SK-N-SH (cell line): ENCODE data around the gene DCAKD. TPM values are rescaled to one million over a fixed set of nuclear protein-coding genes. Genes with fewer than 3 reads are reported as not detected.

Source experiments
- CTCF ChIA-PET: fragments of 300-600, 350-600 bp; formaldehyde crosslinking; extraction: SDS; loops from one replicate; lab custom pipeline; 2021; lab: Yijun Ruan, JAX
- POLR2A ChIA-PET: fragments of 350-600 bp; sonication (Branson Sonifier 250); formaldehyde crosslinking; extraction: SDS; loops from one replicate; lab custom pipeline; 2020; ENCODE audit warnings: antibody characterized with exemption, inconsistent platforms; lab: Yijun Ruan, JAX
- DNase-seq: peaks from one replicate; pipeline ENCODE4 v3.0.0; 2012
- H2AFZ ChIP-seq: fragments of 200-600 bp; sonication (generic); 2 replicates; pipeline ENCODE4 v1.8.1; 2016; ENCODE audit warnings: antibody characterized with exemption, mild to moderate bottlenecking, low read depth
- H3F3A ChIP-seq: fragments of 200-600 bp; sonication (generic); replicated peaks from 2 replicates; pipeline ENCODE3; 2016; ENCODE audit warnings: antibody characterized with exemption, mild to moderate bottlenecking; ENCODE audit not compliant: insufficient read depth
- H3K27ac ChIP-seq, 2 experiments: fragments of 200-500 bp in 1 of 2; fragments of 200-600 bp in 1 of 2; sonication (Bioruptor generic) in 1 of 2; sonication (generic), shearing (Covaris generic) in 1 of 2; 2 replicates each; pipeline versions ENCODE4 v1.5.1 to v1.6.1; 2014 to 2016; ENCODE audit warnings: low read depth in 2 of 2, inconsistent platforms in 1 of 2, low read length in 1 of 2, mild to moderate bottlenecking in 1 of 2, mixed read lengths in 1 of 2
- H3K27me3 ChIP-seq: fragments of 200-600 bp; sonication (generic), shearing (Covaris generic); 2 replicates; pipeline ENCODE4 v1.6.1; 2016; ENCODE audit warnings: mixed run types; ENCODE audit not compliant: insufficient read depth
- H3K36me3 ChIP-seq, 2 experiments: fragments of 200-500 bp in 1 of 2; fragments of 200-600 bp in 1 of 2; sonication (Bioruptor generic) in 1 of 2; sonication (generic) in 1 of 2; replicated peaks in 1 of 2; 2 replicates each; pipeline versions ENCODE3 to v1.5.1; 2014 to 2016; ENCODE audit warnings: low read length in 1 of 2, mild to moderate bottlenecking in 1 of 2; ENCODE audit not compliant: insufficient read depth in 2 of 2, control insufficient read depth in 1 of 2
- H3K4me1 ChIP-seq, 2 experiments: fragments of 200-500 bp in 1 of 2; fragments of 200-600 bp in 1 of 2; sonication (Bioruptor generic) in 1 of 2; sonication (generic), shearing (Covaris generic) in 1 of 2; 2 replicates each; pipeline versions ENCODE4 v1.5.1 to v1.6.1; 2014 to 2016; ENCODE audit warnings: low read depth in 1 of 2, low read length in 1 of 2, mixed run types in 1 of 2; ENCODE audit not compliant: insufficient read depth in 2 of 2, control insufficient read depth in 1 of 2
- H3K4me2 ChIP-seq: fragments of 200-600 bp; sonication (generic), shearing (Covaris generic); 2 replicates; pipeline ENCODE4 v1.6.1; 2017; ENCODE audit warnings: mixed run types
- H3K4me3 ChIP-seq, 2 experiments: fragments of 200-500 bp in 1 of 2; fragments of 200-600 bp in 1 of 2; sonication (Bioruptor generic) in 1 of 2; sonication (generic), shearing (Covaris generic) in 1 of 2; 2 replicates each; pipeline versions ENCODE4 v1.5.1 to v1.8.1; 2014 to 2016; ENCODE audit warnings: low read depth in 2 of 2, inconsistent platforms in 1 of 2, low read length in 1 of 2, mild to moderate bottlenecking in 1 of 2, mixed read lengths in 1 of 2, moderate library complexity in 1 of 2
- H3K79me2 ChIP-seq: fragments of 200-600 bp; sonication (generic); 2 replicates; pipeline ENCODE4 v1.8.1; 2017; ENCODE audit warnings: mild to moderate bottlenecking; ENCODE audit not compliant: insufficient read depth
- H3K9ac ChIP-seq: fragments of 200-600 bp; sonication (generic); 2 replicates; pipeline ENCODE4 v1.6.1; 2017; ENCODE audit warnings: mixed run types
- H3K9me2 ChIP-seq: fragments of 200-600 bp; sonication (generic); 2 replicates; pipeline ENCODE4 v1.6.1; 2017; ENCODE audit warnings: mixed run types
- H3K9me3 ChIP-seq: fragments of 200-600 bp; sonication (generic); 2 replicates; pipeline ENCODE4 v1.6.1; 2017; ENCODE audit warnings: mixed run types, mild to moderate bottlenecking, moderate library complexity
- H4K20me1 ChIP-seq: fragments of 200-600 bp; sonication (generic); 2 replicates; pipeline ENCODE4 v1.6.1; 2017; ENCODE audit warnings: mild to moderate bottlenecking, mixed run types; ENCODE audit not compliant: insufficient read depth
- CTCF ChIP-seq: fragments of 200-600 bp; sonication (generic); IDR thresholded peaks from 2 replicates; pipeline ENCODE4 v1.6.1; 2017; ENCODE audit warnings: antibody characterized with exemption, mild to moderate bottlenecking, moderate library complexity
- ELF1 ChIP-seq: IDR thresholded peaks from 2 replicates; pipeline ENCODE4 v1.4.0; 2012
- EZH2phosphoT487 ChIP-seq: fragments of 200-600 bp; sonication (generic); IDR thresholded peaks from 2 replicates; pipeline ENCODE4 v1.6.1; 2017; ENCODE audit warnings: low read depth, mixed run types, mild to moderate bottlenecking, antibody characterized with exemption, moderate library complexity, borderline replicate concordance
- FOSL2 ChIP-seq: IDR thresholded peaks from 2 replicates; pipeline ENCODE4 v1.4.0; 2012; ENCODE audit warnings: low read depth, mild to moderate bottlenecking, moderate library complexity, borderline replicate concordance
- FOXM1 ChIP-seq: IDR thresholded peaks from 2 replicates; pipeline ENCODE4 v1.4.0; 2012; ENCODE audit warnings: low read depth, mild to moderate bottlenecking
- GATA2 ChIP-seq: sonication (generic); formaldehyde crosslinking; IDR thresholded peaks from 2 replicates; pipeline ENCODE4 v1.5.0; 2020; ENCODE audit warnings: mild to moderate bottlenecking, missing genetic modification reagents
- IRF3 ChIP-seq: fragments of 150-350 bp; IDR thresholded peaks from 2 replicates; pipeline ENCODE4 v1.6.1; 2016; ENCODE audit warnings: mild to moderate bottlenecking, low read depth, low read length
- MEF2A ChIP-seq: IDR thresholded peaks from 2 replicates; pipeline ENCODE4 v1.4.0; 2012; ENCODE audit warnings: low read depth, borderline replicate concordance
- NFIC ChIP-seq: IDR thresholded peaks from 2 replicates; pipeline ENCODE4 v1.4.0; 2012; ENCODE audit warnings: borderline replicate concordance
- NRF1 ChIP-seq: IDR thresholded peaks from 2 replicates; pipeline ENCODE4 v1.6.1; 2012; ENCODE audit warnings: low read depth, mild to moderate bottlenecking, low read length
- PBX3 ChIP-seq: IDR thresholded peaks from 2 replicates; pipeline ENCODE4; 2012
- POLR2AphosphoS5 ChIP-seq: IDR thresholded peaks from 2 replicates; pipeline ENCODE4 v1.6.1; 2012; ENCODE audit warnings: low read depth, low read length
- RAD21 ChIP-seq: IDR thresholded peaks from 2 replicates; pipeline ENCODE4 v1.6.1; 2012; ENCODE audit warnings: mild to moderate bottlenecking, low read length
- RCOR1 ChIP-seq: fragments of 150-350 bp; IDR thresholded peaks from 2 replicates; pipeline ENCODE4 v1.6.1; 2017; ENCODE audit warnings: antibody characterized with exemption, low read length
- TAF1 ChIP-seq: IDR thresholded peaks from 2 replicates; pipeline ENCODE4 v1.6.1; 2012; ENCODE audit warnings: low read depth, mild to moderate bottlenecking, low read length, moderate library complexity, borderline replicate concordance
- TEAD4 ChIP-seq: IDR thresholded peaks from 2 replicates; pipeline ENCODE4 v1.4.0; 2012; ENCODE audit warnings: mild to moderate bottlenecking, borderline replicate concordance; ENCODE audit not compliant: insufficient read depth
- USF2 ChIP-seq: fragments of 150-350 bp; IDR thresholded peaks from 2 replicates; pipeline ENCODE4 v1.6.1; 2017; ENCODE audit warnings: antibody characterized with exemption, low read length, low read depth, borderline replicate concordance
- YY1 ChIP-seq: IDR thresholded peaks from 2 replicates; pipeline ENCODE4 v1.4.0; 2012; ENCODE audit warnings: low read depth, mild to moderate bottlenecking
- ZBTB33 ChIP-seq: IDR thresholded peaks from 2 replicates; pipeline ENCODE4 v1.4.0; 2012; ENCODE audit warnings: low read depth, borderline replicate concordance
- WGBS: methylation state at CpG from one replicate; pipeline ENCODE4 v1.1.6; 2017; ENCODE audit warnings: low lambda C conversion rate; 5-methylcytosine and 5-hydroxymethylcytosine counted together
- polyA plus RNA-seq, 3 experiments: library from polyadenylated mRNA; depleted of rRNA; stranded (reverse); fragments of >200 nt; gene quantifications; 2 replicates each; pipeline ENCODE4 v1.2.3, GENCODE V29; 2012
- TF ChIP-seq, protein P1 (sequence below): IDR thresholded peaks from 2 replicates; pipeline ENCODE4 v1.4.0; 2012; ENCODE audit warnings: low read depth, borderline replicate concordance

DCAKD gene
- polyA plus RNA-seq, 1 of the 3 experiments (the other 2 are of a cell fraction) = 48.8 TPM

- H2AFZ ChIP-seq = no peak overlapping the region
- H3K4me2 ChIP-seq = no peak overlapping the region
- POLR2A ChIA-PET = no interaction called here
- H3F3A ChIP-seq = no peaks in the 10 kb centered on the region
- TF ChIP-seq RAD21 (no peak), EZH2phosphoT487 (no peak), TEAD4 (no peak), FOSL2 (no peak), FOXM1 (no peak), USF2 (no peak), MEF2A (no peak), CTCF (no peak), PBX3 (no peak), IRF3 (no peak), NFIC (no peak), POLR2AphosphoS5 (no peak), YY1 (no peak), TAF1 (no peak), NRF1 (no peak), ELF1 (no peak), RCOR1 (no peak), ZBTB33 (no peak), GATA2 (CRISPR knock-in tag) (no peak)
- TF ChIP-seq, protein P1, sequence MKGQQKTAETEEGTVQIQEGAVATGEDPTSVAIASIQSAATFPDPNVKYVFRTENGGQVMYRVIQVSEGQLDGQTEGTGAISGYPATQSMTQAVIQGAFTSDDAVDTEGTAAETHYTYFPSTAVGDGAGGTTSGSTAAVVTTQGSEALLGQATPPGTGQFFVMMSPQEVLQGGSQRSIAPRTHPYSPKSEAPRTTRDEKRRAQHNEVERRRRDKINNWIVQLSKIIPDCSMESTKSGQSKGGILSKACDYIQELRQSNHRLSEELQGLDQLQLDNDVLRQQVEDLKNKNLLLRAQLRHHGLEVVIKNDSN = no peak
- H3K9me3 ChIP-seq = no peaks in the 10 kb centered on the region
- WGBS = 86% methylated on average over 17 of the region's 17 CpGs
- H3K36me3 ChIP-seq = no peaks in the 10 kb centered on the region
- H4K20me1 ChIP-seq = no peaks in the 10 kb centered on the region
- H3K27me3 ChIP-seq = no peaks in the 10 kb centered on the region
- H3K4me1 ChIP-seq = no peaks in the 10 kb centered on the region
- DNase-seq = no peak
- CTCF ChIA-PET = interaction anchor here (1.3 to 2.5 kb wide), 3 partner anchors 32 to 109 kb away, joined by 3 to 12 read pairs (median 7); no protein-coding TSS in a partner anchor
- no peak overlapping the region for H3K27ac ChIP-seq
- no peaks in the 10 kb centered on the region for H3K9me2 ChIP-seq
- H3K4me3 ChIP-seq = no peak overlapping the region
- no peaks in the 10 kb centered on the region for H3K79me2 ChIP-seq
- no peak overlapping the region for H3K9ac ChIP-seq
Observed at GRCh38 chr17:44989552-44990138, 61.8 kb downstream of the DCAKD start.
